GM21576 (cell line): ENCODE measurements around the gene RBCK1.

ENCODE experiments used
- ATAC-seq: cut with Tn5 transposase; IDR thresholded peaks from one replicate; pipeline ENCODE4 v1.9.1; 2021; ENCODE audit warnings: mild to moderate bottlenecking, moderate library complexity; ENCODE audit not compliant: unreplicated experiment

Gene RBCK1

DNA sequence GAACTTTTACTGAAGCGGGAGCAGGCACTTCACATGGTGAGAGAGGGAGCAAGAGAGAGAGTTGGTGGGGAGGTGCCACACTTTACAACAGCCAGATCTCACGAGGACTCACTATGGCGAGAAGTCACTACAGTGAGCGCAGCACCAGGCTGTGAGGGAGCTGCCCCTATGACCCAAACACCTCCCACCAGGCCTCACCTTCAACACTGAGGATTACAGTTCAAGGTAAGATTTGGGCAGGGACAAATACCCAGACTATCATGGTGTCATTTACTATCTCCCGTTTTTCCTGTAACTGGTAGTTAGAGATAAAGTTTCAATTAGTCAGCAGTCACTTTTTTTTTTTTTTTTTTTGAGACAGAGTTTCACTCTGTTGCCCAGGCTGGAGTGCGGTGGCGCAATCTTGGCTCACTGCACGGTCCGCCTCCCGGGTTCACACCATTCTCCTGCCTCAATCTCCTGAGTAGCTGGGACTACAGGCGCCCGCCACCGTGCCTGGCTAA is 7.8 kb downstream of the RBCK1 start:
- no peak for ATAC-seq

DNA sequence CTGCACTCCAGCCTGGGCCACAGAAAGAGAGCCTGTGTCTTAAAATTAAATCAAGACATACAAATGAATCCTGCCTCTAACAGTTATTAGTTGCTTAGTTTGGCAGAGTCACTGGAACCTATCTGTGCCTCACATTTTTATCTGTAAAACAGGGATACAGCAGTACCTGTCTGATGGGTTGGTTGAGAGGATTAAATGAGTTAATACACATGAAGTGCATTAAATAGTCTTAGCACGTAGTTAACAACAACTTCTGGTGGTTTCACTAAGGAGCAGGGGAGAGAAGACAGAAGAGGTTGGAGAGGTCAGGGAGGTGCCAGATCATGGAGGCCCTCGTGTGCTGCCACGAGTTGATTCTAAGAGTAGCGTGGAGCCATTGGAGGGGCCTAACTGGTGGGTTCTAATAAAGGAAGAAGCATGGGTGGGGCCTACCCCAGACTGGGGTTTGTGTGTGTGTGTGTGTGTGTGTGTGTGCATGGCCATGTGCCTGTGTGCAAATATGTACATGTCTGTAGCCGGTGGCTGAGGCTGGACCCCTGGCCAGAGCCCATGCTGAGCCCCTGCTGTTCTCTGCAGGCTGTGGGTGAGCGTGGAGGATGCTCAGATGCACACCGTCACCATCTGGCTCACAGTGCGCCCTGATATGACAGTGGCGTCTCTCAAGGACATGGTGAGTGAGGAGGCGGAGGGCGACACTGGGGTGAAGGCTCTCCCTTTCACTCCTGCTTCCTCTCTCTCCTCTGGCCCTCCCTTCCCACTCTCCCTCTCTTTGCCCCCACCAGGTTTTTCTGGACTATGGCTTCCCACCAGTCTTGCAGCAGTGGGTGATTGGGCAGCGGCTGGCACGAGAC is 9.1 kb downstream of the RBCK1 start:
- ATAC-seq, result no peak

DNA sequence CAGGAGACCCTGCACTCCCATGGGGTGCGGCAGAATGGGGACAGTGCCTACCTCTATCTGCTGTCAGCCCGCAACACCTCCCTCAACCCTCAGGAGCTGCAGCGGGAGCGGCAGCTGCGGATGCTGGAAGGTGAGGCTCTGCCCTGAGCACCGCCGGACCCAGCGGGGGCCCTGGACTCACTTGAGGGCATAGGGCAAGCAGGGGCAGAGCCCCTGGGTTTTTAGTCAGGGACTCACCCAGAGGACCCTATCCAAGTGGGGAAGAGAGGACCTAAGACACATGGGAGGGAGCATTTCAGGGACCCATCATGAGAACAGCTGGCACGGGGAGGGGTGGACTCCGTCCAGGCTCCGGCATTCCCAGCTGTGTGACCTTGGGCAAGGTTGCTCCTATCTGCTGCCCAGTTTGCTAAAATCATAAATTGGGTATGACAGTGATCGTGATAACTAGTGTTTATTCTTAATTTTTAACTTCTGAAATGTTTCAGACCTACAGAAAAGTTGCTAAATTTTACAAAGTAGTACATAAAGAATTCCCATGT is 9.8 kb downstream of the RBCK1 start:
- ATAC-seq, result no peak

DNA sequence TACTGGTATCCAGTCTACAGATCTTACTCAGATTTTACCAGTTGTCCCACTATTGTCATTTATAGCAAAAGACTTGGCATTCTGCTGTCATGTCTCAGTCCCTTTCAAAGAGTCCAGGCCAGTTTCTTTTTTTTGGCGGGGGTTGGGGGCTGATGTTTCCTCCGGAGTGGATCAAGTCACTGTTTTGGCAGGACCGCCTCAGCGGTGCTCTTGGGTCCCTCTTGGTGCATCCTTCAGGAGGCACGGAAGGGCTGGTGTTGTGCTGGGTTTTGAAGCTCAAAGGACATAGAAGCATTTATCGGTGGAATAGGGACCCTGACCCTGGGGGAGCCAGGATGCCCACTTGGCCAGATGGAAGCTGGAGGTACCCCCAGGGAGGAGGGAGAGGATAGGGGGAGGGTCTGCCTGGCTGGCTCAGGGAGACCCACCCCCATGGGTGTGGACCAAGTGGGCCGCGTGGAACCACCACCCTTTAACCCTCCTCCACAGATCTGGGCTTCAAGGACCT is 10.8 kb downstream of the RBCK1 start:
- ATAC-seq, result no peak

DNA sequence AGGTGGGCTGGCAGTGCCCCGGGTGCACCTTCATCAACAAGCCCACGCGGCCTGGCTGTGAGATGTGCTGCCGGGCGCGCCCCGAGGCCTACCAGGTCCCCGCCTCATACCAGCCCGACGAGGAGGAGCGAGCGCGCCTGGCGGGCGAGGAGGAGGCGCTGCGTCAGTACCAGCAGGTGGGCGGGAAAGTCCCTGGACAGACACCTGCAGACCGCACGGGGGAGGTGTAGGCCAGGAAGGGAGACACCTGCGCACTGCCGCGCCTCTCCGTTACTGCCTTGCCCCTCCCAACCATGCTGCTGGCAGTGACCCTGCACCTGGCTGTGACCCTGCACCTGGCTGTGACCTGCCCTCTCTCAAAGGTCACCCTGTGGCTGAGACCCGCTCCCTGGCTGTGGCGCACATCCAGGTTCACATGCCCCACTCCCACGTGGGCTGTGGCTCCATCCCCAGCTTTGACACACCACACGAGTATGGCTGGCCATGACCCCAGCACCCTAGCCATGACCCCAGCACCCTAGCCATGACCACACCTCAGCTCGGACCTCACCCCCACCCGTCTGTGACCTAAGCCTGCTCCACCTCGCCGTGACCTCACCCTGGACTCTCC is 11.6 kb downstream of the RBCK1 start:
- ATAC-seq, result no peak

DNA sequence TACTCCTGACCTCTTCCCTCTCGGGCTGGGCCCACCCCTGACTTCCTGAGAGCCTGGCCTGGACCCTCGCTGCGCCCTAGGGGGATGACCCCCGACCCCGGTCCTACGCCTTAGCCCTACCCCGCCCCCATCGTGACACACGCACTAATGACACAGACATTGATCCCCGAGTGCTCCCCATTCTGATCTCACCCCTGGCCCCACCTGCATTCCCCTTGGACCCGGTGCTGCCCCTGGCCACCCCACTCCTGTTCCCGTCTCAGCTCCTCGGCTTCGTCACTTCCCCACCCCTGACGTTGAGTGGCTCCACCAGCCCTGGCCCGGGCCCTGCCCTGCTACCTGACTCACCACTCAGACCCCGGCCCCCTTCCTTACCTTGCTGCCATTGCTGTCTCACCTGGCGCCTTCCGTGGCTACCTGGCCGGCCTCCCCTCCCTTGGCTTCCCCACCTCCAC is 12.1 kb downstream of the RBCK1 start:
- no peak for ATAC-seq

DNA sequence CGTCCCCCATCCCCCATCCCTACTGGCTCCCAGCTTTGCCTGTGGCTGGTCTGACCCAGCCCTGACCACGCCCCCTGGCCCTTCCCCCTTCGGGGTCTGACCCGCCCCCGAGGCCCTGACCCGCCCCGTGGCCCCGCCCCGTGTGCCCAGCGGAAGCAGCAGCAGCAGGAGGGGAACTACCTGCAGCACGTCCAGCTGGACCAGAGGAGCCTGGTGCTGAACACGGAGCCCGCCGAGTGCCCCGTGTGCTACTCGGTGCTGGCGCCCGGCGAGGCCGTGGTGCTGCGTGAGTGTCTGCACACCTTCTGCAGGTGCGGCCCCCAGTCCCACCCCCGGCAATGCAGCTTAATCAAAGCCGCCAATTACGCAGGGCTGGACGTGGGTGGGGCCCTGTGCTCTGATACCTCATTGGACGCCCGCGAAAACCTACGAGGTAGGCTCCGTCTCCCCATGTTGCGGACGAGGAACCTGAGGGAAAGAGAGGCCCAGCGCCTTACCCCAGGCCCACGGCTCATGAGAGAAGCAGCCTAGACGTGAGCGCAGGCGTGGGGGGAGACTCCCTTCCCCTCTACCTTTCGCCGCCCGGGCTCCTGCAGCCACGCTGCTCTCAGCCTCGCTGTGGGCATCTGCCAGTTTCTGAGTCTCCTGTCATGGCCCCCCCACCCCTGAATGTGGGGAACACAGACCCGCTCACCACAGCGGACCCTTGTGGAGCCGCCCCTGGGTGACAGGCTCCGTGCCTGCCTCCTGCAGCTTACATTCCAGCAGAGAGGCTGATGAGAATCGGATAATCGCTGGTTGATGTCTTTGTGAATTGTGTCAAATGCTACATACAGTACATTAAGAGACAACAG is 12.8 kb downstream of the RBCK1 start:
- no peak for ATAC-seq

DNA sequence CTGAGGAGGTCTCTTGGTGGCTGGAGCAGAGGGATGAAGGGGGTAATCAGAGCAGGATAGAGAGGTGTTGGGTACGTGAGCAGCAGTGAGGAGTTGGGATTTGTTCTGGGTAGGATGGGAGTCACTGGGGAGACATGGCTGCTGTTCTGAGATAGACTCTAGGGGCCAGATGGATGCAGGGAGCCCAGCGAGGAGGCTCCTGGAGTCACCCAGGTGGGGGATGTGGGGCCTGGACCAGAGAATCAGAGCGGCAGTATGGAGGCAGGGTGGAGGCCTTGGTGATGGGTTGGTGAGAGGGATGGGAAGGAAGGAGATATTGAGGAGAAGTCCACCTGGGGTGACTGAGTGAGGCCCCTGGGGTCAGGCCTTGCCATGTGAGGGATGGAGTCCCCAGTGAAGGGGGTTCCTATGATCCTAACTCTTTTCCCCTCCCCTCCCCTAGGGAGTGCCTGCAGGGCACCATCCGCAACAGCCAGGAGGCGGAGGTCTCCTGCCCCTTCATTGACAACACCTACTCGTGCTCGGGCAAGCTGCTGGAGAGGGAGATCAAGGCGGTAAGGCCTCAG is 13.7 kb downstream of the RBCK1 start:
- no peak for ATAC-seq

DNA sequence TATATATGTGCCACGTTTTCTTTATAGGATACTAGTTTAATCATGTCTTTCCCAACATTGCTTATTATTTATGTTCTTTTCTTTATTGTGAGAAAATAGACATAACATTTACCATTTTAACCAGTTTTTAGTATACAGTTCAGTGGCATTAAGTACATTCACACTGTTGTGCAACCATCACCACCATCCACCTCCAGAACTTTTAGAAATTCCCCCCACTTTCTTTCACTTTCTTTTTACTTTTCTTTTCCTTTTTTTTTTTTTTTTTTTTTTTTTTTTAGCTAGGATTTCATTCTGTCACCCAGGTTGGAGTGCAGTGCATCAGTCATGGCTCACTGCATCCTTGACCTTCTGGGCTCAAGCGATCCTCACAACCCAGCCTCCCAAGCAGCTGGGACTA is 18.5 kb downstream of the RBCK1 start:
- ATAC-seq, result no peak

DNA sequence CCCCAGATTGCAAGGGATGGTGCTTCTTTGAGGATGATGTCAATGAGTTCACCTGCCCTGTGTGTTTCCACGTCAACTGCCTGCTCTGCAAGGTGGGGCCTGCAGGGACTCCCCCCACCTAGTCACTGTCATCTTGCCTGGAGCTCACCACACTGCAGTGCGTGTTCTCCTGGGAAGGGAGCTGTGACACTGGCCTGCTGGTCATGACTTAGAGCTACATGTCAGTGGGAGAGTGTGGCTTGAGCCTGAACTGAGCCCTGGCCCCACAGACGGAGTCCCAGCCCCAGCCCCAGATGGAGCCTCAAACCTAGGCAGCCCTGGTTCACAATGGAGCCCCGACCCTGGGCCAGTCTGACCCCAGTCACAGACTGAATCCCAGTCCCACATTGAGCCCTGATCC is 19.3 kb downstream of the RBCK1 start:
- ATAC-seq, result no peak

DNA sequence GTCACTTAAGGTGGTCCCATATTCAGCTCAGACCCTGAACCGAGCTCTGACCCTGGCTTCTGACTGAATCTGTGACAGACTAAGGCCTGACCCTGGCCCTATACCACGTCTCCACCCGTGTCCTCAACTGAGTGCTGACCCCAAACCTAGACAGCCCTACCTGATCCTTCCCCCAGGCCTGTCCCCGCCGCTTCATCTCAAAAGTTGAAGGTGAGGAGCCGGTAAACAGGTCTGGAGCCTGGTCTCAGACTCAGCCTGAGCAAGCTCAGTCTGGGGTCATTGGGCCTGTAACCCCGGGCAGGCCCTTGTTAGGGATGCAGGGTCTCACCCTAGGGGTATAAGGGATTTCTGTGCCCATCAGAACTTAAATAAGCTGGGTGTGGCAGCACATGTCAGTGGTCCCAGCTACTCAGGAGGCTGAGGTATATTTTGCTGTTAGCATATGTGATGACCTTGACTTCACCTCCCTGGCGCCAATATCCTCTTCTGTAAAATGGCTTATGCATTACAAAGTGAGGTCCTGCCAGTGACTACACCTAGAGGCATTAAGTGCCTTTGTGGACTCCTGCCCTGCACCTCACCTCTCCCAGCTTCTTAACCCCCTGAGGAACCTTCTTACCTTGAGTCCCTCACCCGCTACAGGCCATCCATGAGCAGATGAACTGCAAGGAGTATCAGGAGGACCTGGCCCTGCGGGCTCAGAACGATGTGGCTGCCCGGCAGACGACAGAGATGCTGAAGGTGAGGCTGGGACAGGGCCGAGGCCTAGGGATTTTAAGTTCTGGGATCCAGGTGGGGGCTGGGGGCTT is 20.0 kb downstream of the RBCK1 start:
- ATAC-seq, result no peak

DNA sequence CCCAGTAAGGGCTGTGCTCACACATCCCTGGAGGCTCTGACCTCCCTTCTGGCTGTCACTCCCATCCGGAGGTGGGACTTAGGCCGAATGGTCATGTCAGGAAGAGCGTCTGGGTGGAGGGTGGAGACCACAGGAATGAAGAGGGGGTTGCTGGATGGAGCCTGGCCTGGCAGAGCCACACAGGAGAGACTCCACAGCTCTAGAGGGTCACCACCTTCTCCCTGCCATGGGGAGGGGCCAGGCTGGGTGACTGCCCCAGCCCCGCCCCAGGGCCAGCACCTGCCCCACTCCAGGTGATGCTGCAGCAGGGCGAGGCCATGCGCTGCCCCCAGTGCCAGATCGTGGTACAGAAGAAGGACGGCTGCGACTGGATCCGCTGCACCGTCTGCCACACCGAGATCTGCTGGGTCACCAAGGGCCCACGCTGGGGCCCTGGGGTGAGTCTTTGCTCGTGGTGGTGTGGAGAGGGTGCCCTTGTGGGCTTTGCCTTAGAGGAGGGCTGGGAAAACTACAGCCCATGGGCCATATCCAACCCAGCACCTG is 20.6 kb downstream of the RBCK1 start:
- ATAC-seq, result no peak

DNA sequence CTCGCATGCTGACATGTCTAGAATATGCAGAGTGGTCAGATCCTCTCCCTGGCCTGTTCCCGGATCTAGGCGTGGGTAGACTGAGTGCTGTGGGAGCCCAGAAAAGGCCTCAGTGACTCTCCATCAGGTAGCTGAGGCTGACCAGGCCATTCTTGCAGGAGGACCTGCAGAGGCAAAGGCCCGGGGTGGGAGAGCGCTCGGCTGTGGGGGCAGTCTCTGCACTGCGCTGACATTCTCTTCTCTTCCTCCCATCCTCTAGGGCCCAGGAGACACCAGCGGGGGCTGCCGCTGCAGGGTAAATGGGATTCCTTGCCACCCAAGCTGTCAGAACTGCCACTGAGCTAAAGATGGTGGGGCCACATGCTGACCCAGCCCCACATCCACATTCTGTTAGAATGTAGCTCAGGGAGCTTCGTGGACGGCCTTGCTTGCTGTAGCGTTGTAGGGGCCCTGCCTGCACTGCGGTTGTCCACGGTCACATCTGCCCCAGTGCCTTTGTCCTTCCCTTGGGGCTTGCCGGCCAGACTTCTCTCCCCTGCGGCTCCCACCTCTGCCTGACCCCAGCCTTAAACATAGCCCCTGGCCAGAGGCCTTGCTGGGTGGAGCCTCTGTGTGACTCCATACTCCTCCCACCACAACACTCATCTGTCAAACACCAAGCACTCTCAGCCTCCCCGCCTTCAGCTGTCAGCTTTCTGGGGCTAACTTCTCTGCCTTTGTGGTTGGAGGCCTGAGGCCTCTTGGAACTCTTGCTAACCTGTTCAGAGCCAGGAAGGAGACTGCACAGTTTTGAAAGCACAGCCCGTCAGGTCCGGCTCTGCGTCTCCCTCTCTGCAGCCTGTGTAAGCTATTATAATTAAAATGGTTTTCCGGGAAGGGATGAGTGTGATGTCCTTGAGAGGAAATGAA is 22.2 kb downstream of the RBCK1 start:
- ATAC-seq, result no peak

DNA sequence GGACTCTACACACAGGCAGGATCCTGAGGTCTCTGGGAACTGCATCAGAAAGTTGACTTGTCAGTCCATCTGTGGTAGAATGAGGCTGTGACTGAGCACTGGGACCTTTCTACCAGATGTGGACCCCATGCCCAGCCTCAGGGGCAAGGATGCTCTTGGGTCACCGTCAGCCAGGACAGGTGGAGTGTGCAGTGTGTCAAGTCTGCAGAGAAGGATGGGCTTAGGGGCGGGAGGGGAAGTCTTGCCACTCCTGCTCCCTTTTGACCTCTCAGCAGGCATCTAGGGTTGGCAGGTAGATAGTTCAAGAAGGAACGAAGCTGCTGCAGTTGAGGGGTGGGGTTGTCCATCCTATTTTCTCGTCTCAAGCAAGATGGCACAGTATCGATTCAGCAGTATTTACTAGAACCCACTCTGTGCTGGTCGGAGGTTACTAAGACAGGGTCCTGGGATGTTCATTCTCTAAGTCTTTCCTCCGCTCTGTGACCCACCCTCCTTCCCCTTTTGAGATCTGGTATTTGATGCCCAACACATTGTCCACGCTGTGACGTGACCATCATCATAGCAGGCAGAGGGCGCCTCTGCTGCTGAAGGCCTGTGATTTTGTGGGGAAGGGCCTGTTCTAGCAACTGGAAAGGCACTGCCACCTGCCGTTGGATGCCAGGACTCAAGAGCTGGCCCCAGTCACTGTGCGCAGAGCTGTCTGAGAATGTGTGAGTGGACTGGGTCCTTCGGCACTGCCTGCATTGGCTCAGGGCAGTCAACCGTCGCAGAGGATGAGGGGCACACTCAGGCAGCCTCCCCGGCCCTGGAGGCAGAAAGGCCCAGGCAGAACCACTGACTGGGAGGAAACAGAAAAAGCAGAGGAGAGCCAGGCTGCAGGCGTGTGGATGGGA is 23.2 kb downstream of the RBCK1 start:
- no peak for ATAC-seq

DNA sequence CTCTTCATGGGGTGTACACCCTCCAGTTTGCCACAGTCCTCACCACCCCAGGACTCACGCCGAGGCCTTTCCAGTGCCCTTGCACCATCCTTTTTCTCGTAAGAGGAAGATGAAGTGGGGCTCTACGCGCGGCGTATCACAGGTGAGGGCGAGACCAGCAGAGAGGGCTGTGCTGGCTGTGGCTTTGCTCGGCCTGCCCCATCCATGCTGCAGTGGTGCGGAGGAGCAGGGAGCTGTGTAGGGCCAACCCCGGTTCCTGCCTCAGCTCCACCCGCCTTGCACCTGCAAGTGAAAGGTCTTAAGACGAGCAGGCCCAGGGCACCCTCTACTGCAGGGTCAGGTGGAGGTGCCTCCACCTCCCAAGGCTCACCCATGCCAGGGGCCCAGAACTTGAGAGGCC is 24.1 kb downstream of the RBCK1 start:
- no peak for ATAC-seq

DNA sequence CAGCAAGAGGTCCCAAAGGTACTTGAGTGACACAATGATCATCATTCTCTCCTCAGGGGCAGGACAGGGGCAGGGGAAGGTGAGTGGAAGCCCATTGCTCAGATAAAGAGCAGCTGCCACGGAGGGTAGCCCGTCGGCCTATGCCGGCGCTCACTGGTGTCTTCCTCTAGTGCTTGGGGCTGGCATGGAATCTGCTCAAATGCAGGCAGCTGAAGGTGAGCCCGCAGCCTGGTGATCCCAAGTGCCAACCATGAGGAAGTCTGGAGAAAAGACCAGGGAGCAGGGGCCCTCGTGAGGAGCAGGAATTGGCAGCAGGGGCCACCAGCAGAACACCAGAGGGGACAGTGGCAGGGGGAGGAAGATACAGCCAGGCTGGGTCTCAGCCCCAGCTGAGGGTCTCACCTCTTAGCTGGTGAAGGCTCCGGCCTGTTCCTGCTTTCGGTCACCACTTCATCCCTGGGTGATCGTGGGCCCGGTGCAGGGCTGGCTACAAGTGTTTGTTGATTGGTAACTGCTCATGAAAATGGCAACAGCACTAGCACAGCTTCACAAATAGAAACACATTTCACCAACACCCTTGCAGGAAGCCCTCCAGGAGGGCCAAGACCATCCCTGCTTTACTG is 24.7 kb downstream of the RBCK1 start:
- no peak for ATAC-seq
